Measurements from ENCODE around the gene PDK3.

Gene PDK3

DNA sequence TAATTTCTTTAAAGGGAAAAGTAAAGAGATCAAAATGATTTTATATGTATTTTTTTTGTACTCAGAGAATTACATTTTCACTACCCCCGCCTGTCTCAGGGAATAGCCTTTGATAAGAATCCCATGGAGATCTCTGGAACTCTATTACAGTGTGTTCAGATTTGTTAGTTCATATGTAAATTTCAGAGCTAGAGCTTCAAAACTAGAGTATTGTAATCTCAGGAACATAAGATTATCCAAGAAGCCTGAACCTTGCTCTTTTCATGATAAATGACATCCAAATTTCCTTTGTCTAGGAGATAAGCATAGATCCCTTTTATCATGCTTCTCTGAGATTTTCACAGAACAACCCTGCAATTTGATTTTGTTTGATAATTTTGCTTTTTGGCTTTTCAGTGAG lies 82.9 kb downstream of the PDK3 start:
- ATAC-seq (ENCODE audit: low read depth) (no peak), DNase-seq (ENCODE audit: low spot score in 2 of 2) (no peak)
- Mint-ChIP-seq H3K4me1 (no peaks in the 10 kb centered on the region), H3K27ac (no peak overlapping the region), H3K4me3 (no peak overlapping the region), H3K27me3 (no peaks in the 10 kb centered on the region), H3K36me3 (peaks cover 8% of the 10 kb centered on the region), H3K9me3 (no peaks in the 10 kb centered on the region)

DNA sequence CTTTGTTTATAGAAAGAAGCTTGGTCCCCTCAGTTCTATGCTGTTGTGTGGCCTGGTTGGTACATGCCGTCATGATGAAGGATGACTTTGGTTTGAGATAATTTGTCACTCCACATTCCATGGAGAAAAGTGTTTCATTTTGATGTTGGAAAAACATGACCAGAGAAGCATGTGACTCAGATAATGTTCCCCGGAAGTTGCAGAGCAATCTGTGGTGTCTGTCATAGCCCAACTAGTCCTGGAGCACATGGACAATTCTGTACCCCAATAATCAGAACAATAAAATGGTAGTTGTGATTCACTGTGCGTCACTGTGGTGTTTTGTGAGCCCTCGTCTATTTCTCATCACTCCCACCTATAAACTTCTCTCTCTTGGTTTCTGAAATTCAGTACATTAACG lies 85.1 kb downstream of the PDK3 start:
- H3K4me1 Mint-ChIP-seq: no peaks in the 10 kb centered on the region
- H3K27ac Mint-ChIP-seq: no peak overlapping the region
- no peak overlapping the region for H3K4me3 Mint-ChIP-seq
- DNase-seq (ENCODE audit: low spot score in 2 of 2): no peak
- no peaks in the 10 kb centered on the region for H3K27me3 Mint-ChIP-seq
- H3K9me3 Mint-ChIP-seq: no peaks in the 10 kb centered on the region
- ATAC-seq (ENCODE audit: low read depth): no peak
- H3K36me3 Mint-ChIP-seq: no peaks in the 10 kb centered on the region

DNA sequence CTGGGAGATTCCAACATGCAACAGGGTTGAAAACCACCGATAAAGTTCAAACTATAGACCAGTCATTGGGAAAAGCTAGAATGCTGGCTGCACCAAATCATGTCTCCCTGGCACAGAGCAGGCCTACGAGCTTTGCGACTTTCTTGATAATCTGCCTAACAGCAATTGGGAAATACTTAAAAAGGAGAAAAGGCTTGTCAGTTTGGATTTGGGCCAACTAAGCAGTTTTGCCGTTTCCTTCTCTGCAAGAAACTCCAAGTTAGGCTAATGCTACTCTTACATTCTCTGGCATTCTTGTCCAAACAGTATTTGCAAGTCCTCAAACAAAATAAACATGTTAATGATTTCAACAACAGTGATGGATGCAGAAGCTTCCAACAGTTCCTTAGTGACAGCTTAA lies 87.9 kb downstream of the PDK3 start:
- ATAC-seq (ENCODE audit: low read depth) (no peak), DNase-seq (ENCODE audit: low spot score in 2 of 2) (no peak)
- H3K36me3 Mint-ChIP-seq: no peaks in the 10 kb centered on the region
- no peaks in the 10 kb centered on the region for H3K27me3 Mint-ChIP-seq
- no peaks in the 10 kb centered on the region for H3K9me3 Mint-ChIP-seq
- no peaks in the 10 kb centered on the region for H3K4me1 Mint-ChIP-seq
- H3K4me3 Mint-ChIP-seq: no peak overlapping the region
- H3K27ac Mint-ChIP-seq: no peak overlapping the region

DNA sequence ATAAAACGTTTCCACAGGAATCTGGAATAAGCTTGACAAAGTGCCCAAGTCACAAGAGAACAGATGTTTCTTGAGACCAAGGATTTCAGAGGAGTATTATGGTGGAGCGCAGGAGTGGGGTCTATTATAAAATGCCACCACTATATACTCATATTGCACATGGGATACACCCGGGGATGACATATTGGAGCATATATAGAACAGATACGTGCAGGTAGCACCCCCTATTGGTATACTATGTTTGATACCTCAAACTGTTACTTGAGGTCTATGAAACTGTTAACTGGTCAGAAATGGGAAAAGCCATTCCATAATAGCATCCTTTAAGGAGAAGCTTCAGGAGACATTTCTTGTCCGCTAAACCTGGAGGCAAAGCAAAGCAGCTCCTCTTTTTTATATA lies 96.0 kb downstream of the PDK3 start:
- no peaks in the 10 kb centered on the region for H3K9me3 Mint-ChIP-seq
- peaks cover 6% of the 10 kb centered on the region for H3K27me3 Mint-ChIP-seq
- DNase-seq (ENCODE audit: low spot score in 2 of 2) (no peak), ATAC-seq (ENCODE audit: low read depth) (no peak)
- no peak overlapping the region for H3K27ac Mint-ChIP-seq
- no peaks in the 10 kb centered on the region for H3K4me1 Mint-ChIP-seq
- H3K36me3 Mint-ChIP-seq: no peaks in the 10 kb centered on the region
- no peak overlapping the region for H3K4me3 Mint-ChIP-seq

DNA sequence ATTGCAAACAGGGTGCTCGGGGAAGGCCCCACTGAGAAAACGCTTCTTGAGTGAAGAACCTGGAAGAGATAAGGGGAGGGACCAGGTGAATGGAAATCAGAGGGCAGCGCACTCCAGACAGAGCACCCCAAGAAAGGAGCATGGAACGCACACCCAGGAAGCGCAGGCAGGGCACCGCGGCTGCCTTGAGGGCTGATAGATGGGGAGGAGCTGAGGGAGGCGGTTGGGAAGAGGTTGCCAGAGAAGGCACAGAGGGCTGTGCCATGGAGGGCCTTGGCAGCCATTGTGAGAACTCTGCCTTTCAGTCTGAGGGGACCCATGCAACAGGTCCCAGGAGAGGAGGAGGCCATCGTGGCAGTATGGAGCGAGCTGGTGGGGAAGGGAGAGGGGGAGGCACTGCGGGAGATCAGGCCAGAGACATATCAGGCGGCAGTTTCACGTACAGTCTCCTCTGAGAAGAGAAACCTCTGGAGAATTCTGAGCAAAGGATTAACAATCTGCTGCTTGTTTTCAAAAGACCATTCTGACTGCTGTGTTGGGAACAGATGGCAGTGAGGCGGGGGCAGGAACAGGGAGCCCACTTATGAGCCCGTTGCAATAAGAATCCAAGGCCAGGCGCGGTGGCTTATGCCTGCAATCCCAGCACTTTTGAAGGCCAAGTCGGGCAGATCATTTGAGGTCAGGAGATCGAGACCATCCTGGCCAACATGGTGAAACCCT lies 98.4 kb downstream of the PDK3 start:
- no peak for DNase-seq (ENCODE audit: low spot score in 2 of 2)
- H3K9me3 Mint-ChIP-seq: no peaks in the 10 kb centered on the region
- ATAC-seq (ENCODE audit: low read depth): no peak
- H3K27me3 Mint-ChIP-seq: peaks cover 6% of the 10 kb centered on the region
- H3K36me3 Mint-ChIP-seq: no peaks in the 10 kb centered on the region
- H3K4me3 Mint-ChIP-seq: no peak overlapping the region
- H3K27ac Mint-ChIP-seq: no peak overlapping the region
- no peaks in the 10 kb centered on the region for H3K4me1 Mint-ChIP-seq

DNA sequence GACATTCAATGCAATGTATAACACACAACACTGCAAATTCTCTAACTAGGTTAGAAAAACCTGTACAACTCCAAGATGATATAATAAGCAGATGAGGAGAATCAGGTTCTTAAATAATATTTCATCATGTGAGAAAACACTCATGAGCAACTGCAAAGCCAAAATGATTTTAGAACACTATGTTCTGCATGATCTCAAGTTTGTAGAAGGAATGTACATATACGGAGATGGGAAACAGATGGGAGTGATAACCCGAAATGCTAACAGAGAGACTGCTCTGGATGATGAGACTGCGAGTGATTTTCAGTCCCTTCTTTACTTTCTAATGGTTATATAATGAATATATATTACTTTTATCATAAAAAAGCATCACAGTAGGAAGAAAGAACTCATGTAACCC lies 101.2 kb downstream of the PDK3 start:
- no peak for ATAC-seq (ENCODE audit: low read depth)
- H3K27ac Mint-ChIP-seq: no peak overlapping the region
- H3K36me3 Mint-ChIP-seq: no peaks in the 10 kb centered on the region
- no peak overlapping the region for H3K4me3 Mint-ChIP-seq
- H3K4me1 Mint-ChIP-seq: no peaks in the 10 kb centered on the region
- no peak for DNase-seq (ENCODE audit: low spot score in 2 of 2)
- H3K27me3 Mint-ChIP-seq: peaks cover 9% of the 10 kb centered on the region
- no peaks in the 10 kb centered on the region for H3K9me3 Mint-ChIP-seq

DNA sequence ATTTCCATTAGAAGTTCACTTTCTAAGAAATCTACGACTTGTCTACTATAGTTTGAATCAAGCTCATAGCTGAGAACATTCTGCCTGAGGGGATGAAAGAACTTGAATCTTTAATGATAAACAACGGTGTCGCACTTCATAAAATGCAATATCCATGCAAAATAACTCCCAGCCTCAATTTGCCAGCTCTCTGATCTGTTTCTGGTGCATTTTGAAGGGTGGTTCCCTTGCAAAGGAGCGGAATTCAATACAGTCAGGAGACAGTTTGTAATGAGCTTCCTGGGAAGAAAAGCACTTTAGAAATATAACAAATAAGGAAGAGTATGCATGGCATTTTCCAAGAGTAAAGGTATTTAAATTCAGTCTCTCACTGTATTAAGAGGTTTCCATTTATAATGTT lies 102.1 kb downstream of the PDK3 start:
- no peak overlapping the region for H3K4me3 Mint-ChIP-seq
- no peaks in the 10 kb centered on the region for H3K36me3 Mint-ChIP-seq
- no peak for ATAC-seq (ENCODE audit: low read depth)
- H3K27ac Mint-ChIP-seq: no peak overlapping the region
- no peaks in the 10 kb centered on the region for H3K4me1 Mint-ChIP-seq
- no peaks in the 10 kb centered on the region for H3K9me3 Mint-ChIP-seq
- DNase-seq (ENCODE audit: low spot score in 2 of 2): no peak
- H3K27me3 Mint-ChIP-seq: peaks cover 9% of the 10 kb centered on the region

DNA sequence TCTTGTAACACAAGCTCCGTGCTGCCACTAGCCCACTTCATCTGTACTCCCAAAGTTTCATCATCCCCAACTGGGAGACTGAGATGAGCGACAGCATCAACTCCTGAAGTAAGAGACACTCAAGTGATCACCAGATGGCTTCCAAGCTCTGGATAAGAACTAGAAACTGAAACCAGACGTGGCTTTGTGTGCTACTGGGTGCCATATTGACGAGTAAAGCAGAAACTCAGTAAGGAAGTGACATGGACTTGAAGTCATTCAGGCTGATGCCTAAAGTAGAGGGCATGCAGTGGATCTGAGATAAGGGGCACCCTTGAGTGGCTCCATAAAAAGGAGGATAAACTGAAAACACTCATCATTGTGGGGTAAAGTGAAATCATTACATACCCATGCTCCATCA lies 109.7 kb downstream of the PDK3 start:
- DNase-seq (ENCODE audit: low spot score in 2 of 2): no peak
- Mint-ChIP-seq H3K4me3 (no peak overlapping the region), H3K4me1 (no peaks in the 10 kb centered on the region), H3K27me3 (peaks cover 2% of the 10 kb centered on the region), H3K36me3 (no peaks in the 10 kb centered on the region), H3K27ac (no peak overlapping the region), H3K9me3 (no peaks in the 10 kb centered on the region)
- no peak for ATAC-seq (ENCODE audit: low read depth)

DNA sequence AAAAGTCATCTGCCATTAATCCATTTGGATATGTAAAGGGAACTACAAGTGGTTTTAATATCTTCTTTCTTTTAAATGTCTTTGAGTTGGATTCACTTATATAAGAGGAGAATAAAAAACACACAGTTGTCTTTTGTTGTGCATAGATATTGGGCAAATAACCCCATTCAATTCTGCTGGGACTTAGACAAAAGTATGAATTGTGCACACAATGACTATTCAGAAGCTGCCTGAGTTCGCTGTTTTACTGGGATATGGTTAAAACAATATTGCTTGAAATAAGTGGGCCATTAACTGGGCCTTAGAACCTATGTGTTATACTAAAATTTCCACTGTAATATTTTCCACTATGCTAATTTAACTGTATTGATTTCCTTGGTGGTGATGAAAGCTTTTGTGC lies 110.4 kb downstream of the PDK3 start:
- Mint-ChIP-seq H3K36me3 (no peaks in the 10 kb centered on the region), H3K4me1 (no peaks in the 10 kb centered on the region), H3K27me3 (peaks cover 2% of the 10 kb centered on the region), H3K27ac (no peak overlapping the region), H3K9me3 (no peaks in the 10 kb centered on the region), H3K4me3 (no peak overlapping the region)
- DNase-seq (ENCODE audit: low spot score in 2 of 2) (no peak), ATAC-seq (ENCODE audit: low read depth) (no peak)

DNA sequence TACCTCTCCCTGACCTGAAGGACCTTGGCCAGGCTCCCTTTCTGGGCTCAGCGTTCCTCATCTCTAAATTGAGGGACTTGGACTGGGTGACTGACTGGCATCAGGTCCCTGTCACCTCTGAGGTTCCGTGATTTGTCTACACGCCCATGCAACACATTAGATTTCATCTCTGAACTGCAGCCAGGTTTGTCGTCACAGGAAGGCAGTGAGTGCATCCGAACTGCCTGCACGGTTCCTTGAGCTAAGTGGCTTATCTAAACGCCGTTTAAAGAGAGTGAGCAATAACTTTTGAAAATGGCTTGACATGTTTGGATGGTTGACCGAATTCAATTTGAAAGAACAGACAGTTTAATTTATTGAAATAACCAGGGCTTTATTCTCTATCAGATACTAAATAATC lies 112.0 kb downstream of the PDK3 start:
- Mint-ChIP-seq H3K4me1 (no peaks in the 10 kb centered on the region), H3K36me3 (no peaks in the 10 kb centered on the region), H3K9me3 (no peaks in the 10 kb centered on the region), H3K4me3 (no peak overlapping the region), H3K27ac (no peak overlapping the region), H3K27me3 (peaks cover 2% of the 10 kb centered on the region)
- ATAC-seq (ENCODE audit: low read depth) (no peak), DNase-seq (ENCODE audit: low spot score in 2 of 2) (no peak)
